GM12878 (cell line): ENCODE results near the gene PHACTR1.

ENCODE experiments used
- CREB1 ChIP-seq: IDR thresholded peaks from 2 replicates; pipeline ENCODE4 v1.6.1; 2012; ENCODE audit warnings: low read depth, mild to moderate bottlenecking, inconsistent platforms
- CTCF ChIP-seq, 3 experiments: IDR thresholded peaks in 2 of 3; conservative IDR thresholded peaks in 1 of 3; 2 replicates each; pipeline ENCODE4 v1.5.1; 2011; ENCODE audit warnings: low read depth in 3 of 3, low read length in 3 of 3, mild to moderate bottlenecking in 3 of 3, control low read depth in 2 of 3, moderate library complexity in 2 of 3, inconsistent platforms in 1 of 3, mixed read lengths in 1 of 3; ENCODE audit not compliant: control insufficient read depth in 2 of 3, insufficient read depth in 1 of 3; ENCODE audit errors: extremely low read depth in 1 of 3
- EZH2 ChIP-seq: IDR thresholded peaks from 2 replicates; pipeline ENCODE4 v1.6.1; 2012; ENCODE audit warnings: low read depth, mild to moderate bottlenecking, control low read depth, inconsistent platforms, low read length, borderline replicate concordance; ENCODE audit not compliant: control insufficient read depth
- KAT2A ChIP-seq: conservative IDR thresholded peaks from 2 replicates; pipeline ENCODE4 v1.6.1; 2011; ENCODE audit warnings: low read depth, low read length; ENCODE audit not compliant: control insufficient read depth
- MAX ChIP-seq: IDR thresholded peaks from 2 replicates; pipeline ENCODE4 v1.6.1; 2012; ENCODE audit warnings: low read depth, low read length, improper control_type of control experiment
- POLR2A ChIP-seq: IDR thresholded peaks from 2 replicates; pipeline ENCODE4 v1.6.1; 2011; ENCODE audit warnings: low read depth, mild to moderate bottlenecking, low read length
- POLR2AphosphoS2 ChIP-seq: IDR thresholded peaks from 2 replicates; pipeline ENCODE4 v1.6.1; 2011; ENCODE audit warnings: low read depth, mild to moderate bottlenecking, low read length, improper control_type of control experiment, moderate library complexity
- RAD21 ChIP-seq: IDR thresholded peaks from 2 replicates; pipeline ENCODE4 v1.6.1; 2011; ENCODE audit warnings: mild to moderate bottlenecking, low read depth, low read length, moderate library complexity; ENCODE audit not compliant: insufficient read depth
- REST ChIP-seq: IDR thresholded peaks from 2 replicates; pipeline ENCODE4 v1.6.1; 2012; ENCODE audit warnings: mild to moderate bottlenecking, low read depth, low read length
- RFX5 ChIP-seq: IDR thresholded peaks from 2 replicates; pipeline ENCODE4 v1.6.1; 2011; ENCODE audit warnings: low read depth, low read length, improper control_type of control experiment

- TF ChIP-seq EZH2 (no peak), KAT2A (no peak), RAD21 (no peak), CTCF (IDR thresholded peaks at IDR 0.05 in 2 of 3, conservative IDR thresholded peaks at IDR 0.05 in 1 of 3; ENCODE audit: control insufficient read depth in 2 of 3, extremely low read depth in 1 of 3, insufficient read depth in 1 of 3, low read depth in 3 of 3, low read length in 3 of 3) (no peak), REST (no peak), CREB1 (no peak), POLR2A (no peak), POLR2AphosphoS2 (no peak), MAX (no peak), RFX5 (no peak)
Measured at GRCh38 chr6:12952318-12952717, 235.8 kb downstream of the PHACTR1 start.
